Posterior cingulate gyrus (tissue), 11 donors: ENCODE measurements around the gene MAP3K3.

Experiments
- DNase-seq, 10 donors: peaks; one replicate each; pipeline versions ENCODE4 v3.0.0 to v3.0.0-alpha.2; 2020 to 2021; ENCODE audit warnings: mixed read lengths in 3 of 10
- intact Hi-C: fragments of 100-400 bp; cut with DNase I; formaldehyde crosslinking; loops from one replicate; pipeline ENCODE4 v1.15.1; 2023

The MAP3K3 gene

DNA sequence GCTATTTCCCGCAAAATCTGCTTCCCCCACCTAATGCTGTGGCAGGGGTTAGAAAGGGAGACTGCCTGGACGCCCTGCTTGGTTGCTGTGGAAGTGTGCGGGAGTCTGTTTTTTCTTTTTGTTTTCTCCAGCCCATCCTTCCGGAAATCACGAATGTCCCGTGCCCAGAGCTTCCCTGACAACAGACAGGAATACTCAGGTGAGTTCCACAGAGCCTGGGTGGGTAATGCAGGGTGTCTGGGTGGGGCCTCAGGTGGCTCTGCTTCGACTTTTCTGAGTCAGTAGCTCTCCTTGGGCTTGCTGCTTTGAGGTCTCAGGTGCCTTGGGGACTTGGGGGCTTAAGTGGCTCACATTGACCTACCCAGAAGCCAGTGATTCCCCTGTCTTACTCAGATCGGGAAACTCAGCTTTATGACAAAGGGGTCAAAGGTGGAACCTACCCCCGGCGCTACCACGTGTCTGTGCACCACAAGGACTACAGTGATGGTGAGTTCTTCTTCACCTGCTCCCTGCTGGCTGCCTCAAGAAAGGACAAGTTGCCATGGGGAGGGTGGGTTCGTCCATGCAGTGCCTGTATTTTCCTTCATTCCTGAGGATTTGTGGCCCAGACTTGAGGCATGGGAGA, 66.3 kb downstream of the MAP3K3 start:
- intact Hi-C loops, result no loop called here
- DNase-seq, result peak in 1 of 10 donors; percentile 55

DNA sequence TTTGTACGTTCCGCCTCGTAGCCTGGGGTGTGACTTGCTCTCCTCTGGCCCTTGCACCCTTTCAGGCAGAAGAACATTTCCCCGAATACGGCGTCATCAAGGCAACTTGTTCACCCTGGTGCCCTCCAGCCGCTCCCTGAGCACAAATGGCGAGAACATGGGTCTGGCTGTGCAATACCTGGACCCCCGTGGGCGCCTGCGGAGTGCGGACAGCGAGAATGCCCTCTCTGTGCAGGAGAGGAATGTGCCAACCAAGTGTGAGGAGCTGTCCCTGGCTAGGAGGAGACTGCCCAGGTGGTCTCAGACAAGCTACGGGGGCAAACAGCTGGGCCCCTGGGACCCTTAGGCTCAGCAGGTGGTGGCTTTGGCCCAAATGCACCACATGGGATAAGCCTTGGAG, 67.3 kb downstream of the MAP3K3 start:
- intact Hi-C loops, result no loop called here
- DNase-seq, result peak in 1 of 10 donors; percentile 48

DNA sequence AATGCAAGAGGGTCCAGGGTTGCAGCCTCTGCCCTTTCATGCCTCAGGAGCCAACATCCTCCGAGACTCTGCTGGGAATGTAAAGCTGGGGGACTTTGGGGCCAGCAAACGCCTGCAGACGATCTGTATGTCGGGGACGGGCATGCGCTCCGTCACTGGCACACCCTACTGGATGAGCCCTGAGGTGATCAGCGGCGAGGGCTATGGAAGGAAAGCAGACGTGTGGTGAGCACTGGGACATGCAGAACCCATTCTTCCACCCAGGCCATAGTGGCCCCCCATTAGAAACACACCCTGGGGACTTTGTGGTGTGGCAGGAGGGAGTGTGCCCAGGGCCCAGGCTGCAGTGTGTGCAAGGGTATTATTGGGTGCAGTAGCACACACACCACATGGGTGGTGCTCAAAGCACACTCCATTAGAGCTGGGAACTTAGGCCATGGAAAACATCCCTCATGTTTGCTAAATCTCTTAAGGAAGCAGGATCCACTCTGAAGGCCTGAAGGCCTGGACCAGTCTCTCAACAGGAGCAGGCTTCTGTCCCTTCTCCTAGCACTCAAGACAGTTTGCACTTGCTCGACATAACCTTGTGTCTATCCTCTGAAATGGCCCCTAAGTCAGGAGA, 70.1 kb downstream of the MAP3K3 start:
- DNase-seq, result peak in 1 of 10 donors; percentile 59
- intact Hi-C loops, result no loop called here

DNA sequence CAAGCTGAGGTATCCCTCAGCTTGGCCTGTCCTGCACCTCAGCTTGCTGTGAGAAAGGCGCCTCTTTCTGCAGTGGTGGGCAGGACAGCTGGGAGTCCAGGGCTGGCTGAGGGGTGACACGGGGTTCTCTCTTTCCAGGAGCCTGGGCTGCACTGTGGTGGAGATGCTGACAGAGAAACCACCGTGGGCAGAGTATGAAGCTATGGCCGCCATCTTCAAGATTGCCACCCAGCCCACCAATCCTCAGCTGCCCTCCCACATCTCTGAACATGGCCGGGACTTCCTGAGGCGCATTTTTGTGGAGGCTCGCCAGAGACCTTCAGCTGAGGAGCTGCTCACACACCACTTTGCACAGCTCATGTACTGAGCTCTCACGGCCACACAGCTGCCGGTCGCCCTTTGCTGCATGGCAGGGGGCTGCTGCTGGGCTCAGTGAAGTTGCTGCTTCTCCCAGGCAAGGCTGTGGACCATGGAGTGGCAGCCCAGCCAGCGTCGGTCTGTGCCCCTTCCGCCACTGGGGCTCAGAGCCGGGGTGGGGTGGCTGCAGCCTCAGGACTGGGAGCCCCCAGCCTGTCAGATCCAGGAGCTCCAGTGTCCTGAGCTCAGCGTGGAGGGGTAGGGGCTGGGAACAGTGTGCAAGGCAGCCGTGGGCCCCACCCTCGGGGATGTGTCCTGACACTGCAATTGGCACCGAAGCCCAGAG, 71.3 kb downstream of the MAP3K3 start:
- intact Hi-C loops, result no loop called here
- DNase-seq, result peak in 3 of 10 donors; percentile 57 to 89 (median 87)

DNA sequence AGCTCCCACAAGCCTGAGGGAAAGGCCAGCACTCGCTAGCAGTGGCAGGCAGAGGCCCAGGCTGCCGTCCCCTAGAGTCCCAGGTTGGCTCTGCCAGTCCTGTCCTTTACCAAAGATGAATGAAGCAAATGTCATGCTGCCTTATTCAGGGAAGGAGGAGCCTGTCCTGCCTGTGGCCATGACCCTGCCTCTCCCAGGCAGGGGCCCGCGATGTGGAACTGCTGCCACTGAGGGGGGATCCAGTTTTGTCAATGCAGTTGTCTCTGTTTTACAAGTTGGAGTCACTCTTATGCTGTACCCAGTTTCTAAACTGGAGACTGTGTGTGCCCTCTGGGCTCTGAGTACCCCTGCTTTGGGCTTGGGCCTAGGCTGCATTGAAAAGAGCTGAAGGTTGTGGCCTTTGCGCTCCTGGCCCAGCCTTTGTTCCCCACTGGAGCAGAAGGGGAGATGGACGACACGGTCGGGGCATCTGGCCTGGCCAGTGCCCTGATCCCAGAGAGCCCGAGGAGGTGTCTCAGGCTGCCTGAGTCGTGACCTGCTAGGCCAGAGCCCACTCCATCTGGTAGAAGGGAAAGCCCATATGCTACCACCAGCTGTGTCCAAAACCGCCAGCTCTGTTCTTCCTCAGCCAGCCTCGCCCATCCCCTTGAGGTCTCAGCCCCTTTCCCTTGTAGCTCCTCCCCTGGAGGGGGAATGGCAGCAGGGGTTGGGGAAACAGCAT, 72.2 kb downstream of the MAP3K3 start:
- DNase-seq, result no peak
- intact Hi-C loops, result no loop called here

DNA sequence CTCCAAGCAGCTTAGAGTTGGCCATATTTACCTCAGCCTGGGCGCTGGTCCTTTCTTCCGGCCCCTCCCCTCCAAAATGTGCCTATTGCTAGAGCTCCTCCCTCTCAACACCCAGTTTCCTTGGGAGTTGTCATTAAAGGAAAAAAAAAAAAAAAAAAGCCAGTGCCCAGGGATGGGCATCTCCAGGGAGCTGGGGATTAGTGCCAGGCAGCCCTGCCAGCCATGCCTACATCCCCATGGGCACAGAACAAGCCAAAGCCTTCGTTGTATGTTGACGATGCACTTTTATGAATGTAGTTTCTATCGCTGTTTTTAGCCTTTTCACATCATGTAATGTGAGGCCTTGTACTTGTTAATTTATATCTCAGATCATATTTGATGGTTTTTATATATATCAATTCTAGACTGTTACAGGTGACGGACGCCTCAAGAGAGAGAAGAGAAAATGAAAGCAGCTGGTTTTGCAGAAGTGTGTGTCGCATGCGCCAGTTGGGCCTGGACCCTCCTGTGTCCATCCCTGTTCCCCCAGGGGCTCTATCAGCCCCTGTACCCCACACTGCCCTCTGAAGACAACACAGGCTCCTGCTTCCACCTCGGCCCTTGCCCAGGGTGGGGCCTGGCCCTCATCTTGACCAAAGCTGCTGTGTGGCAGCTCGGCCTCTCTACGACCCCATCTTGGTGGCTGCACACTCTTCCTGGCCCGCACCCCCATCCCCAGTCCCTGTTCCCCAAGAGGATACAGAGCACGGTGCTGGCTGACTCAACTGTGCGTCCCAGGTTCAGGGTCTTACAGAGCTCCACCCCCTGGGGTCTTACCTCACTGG, 72.9 kb downstream of the MAP3K3 start:
- intact Hi-C loops, result loop anchor here (5.0 kb wide), 1 partner anchor 73 kb away; the partner anchor contains the start of gene MAP3K3
- DNase-seq, result peak in 2 of 10 donors; percentile 81 to 87

DNA sequence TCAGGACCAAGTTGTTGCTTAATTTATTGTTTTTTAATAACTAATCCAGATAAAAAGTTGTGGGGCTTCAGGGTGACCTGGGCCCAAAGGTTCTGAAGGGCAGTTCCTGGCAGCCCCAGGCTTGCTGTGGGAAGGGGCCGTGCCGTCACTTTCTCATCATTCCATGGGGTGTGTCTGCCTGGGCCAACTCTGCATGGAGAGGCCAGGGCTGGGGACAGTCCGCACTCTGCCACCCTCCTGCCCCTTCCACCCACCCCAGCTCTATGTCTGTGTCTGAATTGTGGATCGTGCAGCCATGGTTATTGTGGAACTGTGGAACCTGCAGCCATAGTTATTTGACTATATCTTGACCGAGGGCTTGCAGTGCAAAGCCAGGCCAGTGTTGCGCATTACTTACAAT, 73.7 kb downstream of the MAP3K3 start:
- intact Hi-C loops, result loop anchor here (5.0 kb wide), 1 partner anchor 74 kb away; the partner anchor contains the start of gene MAP3K3

DNA sequence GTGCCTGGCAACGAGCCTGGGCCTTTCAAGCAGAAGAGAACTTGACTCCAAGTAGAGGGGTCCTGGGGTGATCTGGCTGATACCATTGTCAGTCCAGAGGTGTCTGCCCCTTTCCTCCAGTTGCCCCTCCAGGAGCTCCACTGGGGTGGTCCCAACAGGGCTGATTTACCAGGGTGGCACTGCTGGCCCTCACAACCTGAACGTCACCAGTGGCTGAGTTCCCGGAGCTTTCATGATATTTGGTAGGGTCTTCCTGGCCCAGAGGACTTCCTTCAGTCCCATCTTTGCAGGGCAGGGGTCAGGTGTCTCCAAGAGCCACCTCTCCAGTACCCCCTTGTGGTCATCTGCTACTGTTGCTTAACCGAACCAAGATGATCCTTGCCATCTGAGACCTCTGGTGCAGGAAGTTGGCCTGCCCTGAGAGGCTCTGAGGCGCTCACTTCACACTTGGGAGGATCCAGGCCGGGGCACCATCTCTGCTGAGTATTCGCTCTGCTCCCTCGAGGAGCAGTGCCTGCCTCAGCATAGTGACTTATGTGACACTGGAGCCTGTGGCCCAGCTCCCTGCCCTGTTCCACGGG, 74.3 kb downstream of the MAP3K3 start:
- DNase-seq, result no peak
- intact Hi-C loops, result loop anchor here (5.0 kb wide), 1 partner anchor 74 kb away; the partner anchor contains the start of gene MAP3K3

More for the DNA sequence above, 73.7 kb downstream of the MAP3K3 start:
- DNase-seq, result peak in 1 of 10 donors; percentile 84

DNA sequence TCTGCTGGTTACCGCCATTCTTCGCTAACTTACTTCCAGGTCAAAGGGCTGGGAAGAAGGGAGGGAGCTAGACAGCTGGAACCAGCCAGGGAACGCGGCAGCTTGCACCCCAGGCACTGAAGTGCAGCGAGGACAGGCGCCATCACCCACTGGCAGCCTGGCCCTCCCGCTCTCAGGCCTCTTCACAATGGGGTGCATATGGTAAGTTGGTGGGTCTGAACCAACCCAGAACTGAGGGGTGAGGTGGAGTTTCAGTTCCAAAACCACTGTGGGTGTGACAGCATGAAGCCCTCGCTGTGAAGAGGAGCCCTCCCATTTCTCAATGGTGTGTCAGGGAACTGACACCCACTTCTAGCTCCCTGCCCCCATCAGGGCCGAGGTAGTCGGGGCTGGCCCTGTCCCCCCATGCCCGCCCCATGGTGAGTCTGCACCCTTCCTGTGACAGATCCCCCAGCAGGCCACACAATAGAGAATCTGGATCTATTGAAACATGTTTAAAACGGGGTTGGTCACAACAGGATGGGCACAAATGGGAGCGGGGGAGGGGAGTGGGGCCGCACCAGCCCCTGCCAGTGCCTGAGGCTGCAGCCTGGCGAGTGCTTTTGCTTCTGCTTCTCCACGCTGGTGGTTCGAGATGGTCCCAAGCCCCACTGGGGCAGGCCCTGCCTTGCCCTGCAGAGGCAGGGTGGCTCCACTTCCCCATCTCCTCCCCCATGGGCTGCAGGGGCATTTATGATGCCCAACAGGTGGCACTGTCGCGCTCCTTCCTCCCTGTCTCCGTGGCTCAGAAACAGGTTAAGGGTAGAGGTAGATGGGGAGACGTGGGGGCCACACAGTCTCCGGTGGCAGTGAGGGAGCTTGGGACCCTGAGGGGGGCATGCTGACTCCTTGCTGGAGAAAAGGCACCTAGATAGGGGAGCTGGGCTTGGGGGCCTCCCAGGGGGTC, 75.4 kb downstream of the MAP3K3 start:
- DNase-seq, result peak in 1 of 10 donors; percentile 81
- intact Hi-C loops, result loop anchor here (5.0 kb wide), 1 partner anchor 75 kb away; the partner anchor contains the start of gene MAP3K3

DNA sequence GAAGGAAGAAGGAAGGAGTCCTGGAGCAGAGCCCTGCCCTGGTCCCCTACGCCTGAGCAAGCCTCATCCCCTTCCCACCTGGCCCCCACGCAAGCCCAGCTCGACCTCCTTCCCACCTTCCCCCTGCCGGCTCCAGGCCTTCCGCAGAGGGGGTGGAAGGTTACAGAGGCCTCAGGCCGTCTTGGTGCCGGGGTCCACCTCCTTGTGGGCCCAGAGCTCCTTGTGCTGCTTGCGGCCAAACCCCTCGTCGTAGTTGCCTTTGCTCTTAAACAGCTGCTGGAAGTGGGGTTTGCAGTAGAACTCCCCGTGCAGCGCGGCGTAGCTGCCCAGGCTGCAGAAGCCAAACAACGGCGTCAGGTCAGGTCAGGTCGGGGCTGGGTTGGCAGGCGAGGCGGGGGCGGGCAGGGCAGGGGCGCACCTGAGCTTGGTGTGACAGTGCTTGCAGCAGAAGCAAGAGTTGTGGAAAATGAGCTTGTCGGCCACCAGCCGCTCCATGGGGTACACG, 76.2 kb downstream of the MAP3K3 start:
- intact Hi-C loops, result loop anchor here (5.0 kb wide), 1 partner anchor 76 kb away; the partner anchor contains the start of gene MAP3K3
- peak in 1 of 10 donors; percentile 77 for DNase-seq

DNA sequence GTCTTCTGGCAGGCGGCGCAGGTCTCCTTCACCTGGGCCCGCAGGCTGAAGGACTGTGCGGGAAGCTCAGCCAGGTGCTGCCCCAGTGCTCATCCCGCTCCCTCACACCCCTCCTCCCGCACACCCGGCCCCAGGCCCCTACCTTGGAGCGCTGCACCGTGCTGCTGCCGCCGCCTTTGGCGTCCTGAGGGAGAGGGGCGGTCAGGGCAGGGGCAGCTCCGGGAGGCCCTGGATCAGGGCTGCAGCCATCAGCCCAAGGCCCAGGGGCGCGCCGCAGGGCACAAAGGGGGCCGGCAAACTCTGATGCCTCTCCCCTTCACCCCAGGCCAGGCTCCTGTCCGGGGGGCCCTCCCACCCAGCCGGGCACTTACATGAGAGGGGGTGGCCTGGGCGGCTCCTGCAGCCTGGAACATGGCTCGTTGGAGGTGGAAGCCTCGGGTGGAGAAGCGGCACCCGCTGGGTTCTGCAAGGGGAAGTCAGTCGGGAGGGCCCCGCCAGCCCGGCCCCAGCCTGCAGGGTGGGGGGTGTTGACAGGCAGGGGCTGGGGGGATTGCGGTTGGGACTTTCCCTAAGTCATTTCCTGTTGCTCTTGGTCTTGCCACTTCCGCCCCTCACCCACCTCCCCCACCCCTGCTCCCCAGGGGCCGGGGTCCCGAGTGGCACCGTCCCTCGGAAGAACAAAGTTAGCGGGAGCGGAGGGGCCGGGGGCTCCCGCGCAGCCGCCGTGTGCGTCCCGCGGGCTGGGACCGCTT, 76.8 kb downstream of the MAP3K3 start:
- intact Hi-C loops, result loop anchor here (5.0 kb wide), 1 partner anchor 77 kb away; the partner anchor contains the start of gene MAP3K3
- DNase-seq, result peak in 2 of 10 donors; percentile 77 to 90

DNA sequence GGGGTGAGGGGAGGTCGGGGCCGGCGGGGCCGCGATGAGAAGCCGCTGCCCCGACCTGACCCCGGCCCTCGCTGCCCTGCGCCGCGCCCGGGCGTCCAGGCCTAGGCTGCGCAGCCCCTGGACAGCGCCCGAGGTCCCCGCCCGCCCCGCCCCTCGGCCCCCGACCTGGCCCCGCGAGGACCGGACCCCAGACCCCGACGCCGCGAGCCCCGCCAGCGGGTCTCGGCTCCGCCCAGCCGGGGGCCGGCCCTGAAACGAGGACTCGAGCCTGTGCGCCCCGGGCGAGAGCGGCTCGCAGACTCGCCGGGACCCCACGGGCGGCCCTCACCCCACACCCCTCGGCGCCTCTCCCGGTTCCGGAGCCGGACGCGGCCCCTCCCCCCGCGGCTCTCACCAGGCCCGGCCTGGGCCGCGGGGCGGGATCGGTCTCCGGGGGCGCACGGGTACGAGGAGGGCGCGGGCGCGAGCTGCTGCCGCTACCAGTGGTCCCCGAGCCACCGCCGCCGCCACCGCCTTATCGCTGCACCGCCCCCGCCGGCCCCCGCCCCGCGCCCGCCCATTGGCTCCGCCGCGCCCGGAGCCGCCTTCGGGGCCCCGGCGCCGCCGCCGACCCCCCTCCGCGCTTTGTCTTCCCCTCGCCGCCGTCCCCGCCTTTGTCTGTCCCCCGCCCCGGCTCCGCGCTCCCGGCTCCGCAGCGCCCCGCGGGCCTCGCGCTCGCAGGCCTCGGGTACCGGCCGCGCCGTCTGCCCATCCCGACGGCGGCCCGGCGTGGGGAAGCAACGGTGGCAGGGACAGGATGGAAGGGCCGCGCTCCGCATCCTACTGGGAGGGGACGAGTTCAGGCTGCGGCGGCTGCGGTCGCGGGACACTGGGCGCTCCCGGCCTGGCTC, 77.7 kb downstream of the MAP3K3 start, which contains the start of gene LIMD2:
TSS of gene LIMD2 (minus strand) at position 488 of the 890 bp plus-strand sequence. CDS start 827 bp downstream, outside the sequence.
- peak in 3 of 10 donors; percentile 43 to 88 (median 83) for DNase-seq
- intact Hi-C loops, result loop anchor here (5.0 kb wide), 2 partner anchors 42 to 78 kb away; partner anchors contain the start of genes MAP3K3 and STRADA

DNA sequence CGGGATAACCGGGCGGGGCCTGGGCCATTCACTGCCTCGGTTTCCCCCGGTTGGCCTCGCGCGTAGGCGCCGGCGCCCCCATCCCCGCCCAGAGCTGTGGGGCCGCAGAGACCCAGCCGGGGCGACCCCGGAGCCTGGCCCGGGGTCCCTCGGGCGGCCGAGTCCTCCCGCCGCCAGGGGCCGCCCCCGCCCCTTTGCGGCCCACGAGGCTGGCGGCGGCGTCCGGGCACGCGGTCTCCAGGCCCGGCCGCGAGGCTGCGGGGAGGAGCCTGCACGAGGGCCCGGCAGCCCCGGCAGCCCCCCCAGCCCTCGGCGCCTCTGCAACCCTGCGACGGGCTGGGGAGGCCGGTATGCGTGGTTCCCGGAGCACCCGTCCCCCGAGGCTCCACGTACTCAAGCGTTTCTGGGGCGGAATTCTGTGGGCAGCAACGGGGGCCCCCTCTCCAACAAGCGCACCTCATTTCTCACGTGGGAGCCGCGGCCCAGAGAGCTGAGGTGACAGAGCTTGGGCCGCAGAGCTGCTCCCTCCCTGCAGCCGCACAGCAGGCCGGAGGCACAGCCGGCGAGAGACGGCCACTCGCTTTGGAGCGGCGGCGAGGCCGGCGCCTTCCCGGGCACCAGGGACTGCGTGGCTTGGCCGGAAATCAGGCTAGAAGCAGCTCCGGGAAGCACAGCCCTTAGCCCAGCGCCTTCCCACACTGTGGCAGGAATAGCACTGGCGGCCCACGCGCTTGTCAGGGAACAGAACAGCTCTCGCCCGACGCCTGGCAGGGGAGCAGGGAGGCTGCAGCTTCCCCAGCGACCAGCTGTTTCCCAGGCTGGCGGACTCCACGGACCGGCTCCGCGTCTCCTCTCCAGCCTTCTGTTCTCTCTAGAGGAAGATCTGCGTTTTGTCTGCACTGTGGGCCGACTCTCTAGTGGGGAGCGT, 78.6 kb downstream of the MAP3K3 start:
- peak; percentile 45 to 98 (median 84) for DNase-seq
- intact Hi-C loops, result loop anchor here (5.0 kb wide), 1 partner anchor 42 kb away; the partner anchor contains the start of gene STRADA

DNA sequence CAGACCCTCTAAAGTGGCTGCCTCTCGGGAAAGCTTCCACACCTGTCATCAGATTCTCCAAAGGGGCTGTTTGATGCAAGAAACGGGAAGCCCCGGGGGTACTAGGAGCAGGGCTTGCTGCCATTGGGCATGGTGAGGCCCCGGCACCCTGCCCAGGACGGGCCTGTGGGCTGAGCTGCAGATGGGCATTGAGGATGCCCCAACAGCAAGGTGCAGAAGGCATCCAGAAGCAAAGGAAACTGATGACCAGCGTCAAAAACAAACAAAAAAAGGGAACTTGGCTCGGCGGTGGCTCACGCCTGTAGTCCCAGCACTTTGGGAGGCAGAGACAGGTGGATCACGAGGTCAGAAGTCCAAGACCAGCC, 79.2 kb downstream of the MAP3K3 start:
- no peak for DNase-seq
- intact Hi-C loops, result loop anchor here (5.0 kb wide), 1 partner anchor 41 kb away; the partner anchor contains the start of gene STRADA
